ENCODE data around the gene SRSF2.
"Not testable (repeated sequence)": the region's sequence is repeated elsewhere in the genome, so short reads cannot be mapped to it uniquely, and the experiment has no call there.

The SRSF2 gene

DNA sequence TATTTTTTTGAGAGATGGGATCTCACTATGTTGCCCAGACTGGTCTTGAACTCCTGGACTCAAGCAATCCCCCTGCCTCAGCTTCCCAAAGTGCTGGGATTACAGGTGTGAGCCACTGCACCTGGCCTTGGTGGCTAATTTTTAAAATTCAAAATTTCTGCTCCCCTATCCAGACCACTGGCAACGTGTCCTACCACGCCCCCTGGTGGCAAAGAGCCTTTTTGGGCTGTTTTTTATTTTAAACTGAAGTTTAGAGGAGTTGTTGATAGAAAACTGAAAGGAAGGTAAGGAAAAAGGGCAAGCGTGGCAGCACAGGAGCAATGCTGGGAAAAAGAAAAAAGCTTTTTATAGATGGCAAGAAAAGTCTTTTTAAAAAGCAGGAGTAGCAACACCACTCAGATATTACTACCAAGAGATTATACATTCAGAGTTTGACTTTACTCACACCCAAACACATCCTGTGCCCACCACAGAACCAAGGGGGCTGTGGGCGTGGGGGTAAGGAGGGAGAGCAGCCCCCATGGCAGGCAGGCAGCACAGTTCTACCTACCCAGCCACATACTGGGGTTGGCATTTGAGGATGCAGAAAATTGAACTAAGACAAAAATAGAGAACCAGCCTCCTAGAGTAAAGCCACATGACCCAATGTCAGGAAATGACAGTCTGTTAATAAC lies 22.2 kb downstream of the SRSF2 start:
- H3K27ac ChIP-seq (ENCODE audit: insufficient read depth in 1 of 2, low read depth in 1 of 2, low read length in 2 of 2, poor library complexity in 1 of 2, severe bottlenecking in 2 of 2) = peak overlapping the region; percentile 46 to 74
- WGBS (ENCODE audit: insufficient coverage) = 0% methylated on average over 3 of the region's 4 CpGs
- peak; percentile 57 to 72 (median 63) for DNase-seq
- no peaks in the 10 kb centered on the region for H3K9me3 ChIP-seq (ENCODE audit: control extremely low read depth in 1 of 5, control insufficient read depth in 4 of 5, insufficient read depth in 2 of 5, low read depth in 1 of 5, low read length in 4 of 5)
- H3K4me3 ChIP-seq (ENCODE audit: control insufficient read depth in 1 of 7, extremely low read depth in 1 of 7, insufficient read depth in 4 of 7, low read depth in 2 of 7, low read length in 6 of 7) = peak overlapping the region in 5 of 7 experiments; percentile 31 to 57 (median 45)
- CTCF ChIA-PET = interaction anchor here (1.0 to 2.6 kb wide), 8 partner anchors 9 to 137 kb away, joined by 3 to 14 read pairs (median 6); partner anchors contain the start of gene SRSF2
- peaks cover 0 to 4% (median 0%) of the 10 kb centered on the region in 5 experiments for H3K27me3 ChIP-seq (replicated peaks in 2 of 5; ENCODE audit: control insufficient read depth in 4 of 5, insufficient read depth in 5 of 5, low read length in 4 of 5)
- POLR2A ChIA-PET = no interaction called here
- peaks cover 8 to 57% (median 38%) of the 10 kb centered on the region in 4 experiments for H3K36me3 ChIP-seq (ENCODE audit: control insufficient read depth in 4 of 4, insufficient read depth in 4 of 4, low read length in 3 of 4)
- peaks cover 17 to 43% (median 38%) of the 10 kb centered on the region in 4 experiments for H3K4me1 ChIP-seq (ENCODE audit: control extremely low read depth in 1 of 4, control insufficient read depth in 4 of 4, insufficient read depth in 4 of 4, low read length in 3 of 4)

DNA sequence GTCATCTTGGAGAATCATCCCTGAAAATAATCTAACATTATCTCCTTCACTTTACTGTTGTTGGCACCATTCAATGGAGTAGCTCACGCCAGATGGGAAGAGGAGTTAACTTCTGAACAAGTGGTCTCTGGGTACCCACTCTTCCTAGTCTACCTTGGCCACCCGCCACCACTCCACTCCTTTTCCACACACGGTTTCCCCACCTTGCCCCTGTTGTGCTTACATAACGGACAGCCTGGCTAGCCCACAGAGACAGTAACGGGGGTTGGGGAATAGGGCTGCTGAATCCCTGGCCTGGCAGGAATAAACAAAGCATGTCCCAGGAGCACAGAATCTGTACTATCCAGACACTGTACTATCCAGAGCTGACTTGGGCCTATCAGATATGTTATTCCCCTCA lies 22.8 kb downstream of the SRSF2 start:
- Histone ChIP-seq H3K27ac (ENCODE audit: insufficient read depth in 1 of 2, low read depth in 1 of 2, low read length in 2 of 2, poor library complexity in 1 of 2, severe bottlenecking in 2 of 2) (no peak overlapping the region), H3K9me3 (ENCODE audit: control extremely low read depth in 1 of 5, control insufficient read depth in 4 of 5, insufficient read depth in 2 of 5, low read depth in 1 of 5, low read length in 4 of 5) (no peaks in the 10 kb centered on the region), H3K36me3 (ENCODE audit: control insufficient read depth in 4 of 4, insufficient read depth in 4 of 4, low read length in 3 of 4) (peaks cover 7 to 51% (median 33%) of the 10 kb centered on the region in 4 experiments), H3K4me3 (ENCODE audit: control insufficient read depth in 1 of 7, extremely low read depth in 1 of 7, insufficient read depth in 4 of 7, low read depth in 2 of 7, low read length in 6 of 7) (no peak overlapping the region), H3K4me1 (ENCODE audit: control extremely low read depth in 1 of 4, control insufficient read depth in 4 of 4, insufficient read depth in 4 of 4, low read length in 3 of 4) (peaks cover 17 to 47% (median 42%) of the 10 kb centered on the region in 4 experiments), H3K27me3 (replicated peaks in 2 of 5; ENCODE audit: control insufficient read depth in 4 of 5, insufficient read depth in 5 of 5, low read length in 4 of 5) (peaks cover 0 to 8% (median 0%) of the 10 kb centered on the region in 5 experiments)
- whole genome bisulfite sequencing (ENCODE audit: insufficient coverage) = 94% methylated on average over 5 of the region's 5 CpGs
- CTCF ChIA-PET = interaction anchor here (0.8 to 2.6 kb wide), 13 partner anchors 9 to 157 kb away, joined by 3 to 14 read pairs (median 3); partner anchors contain the start of gene SRSF2
- POLR2A ChIA-PET = no interaction called here
- DNase-seq = no peak

DNA sequence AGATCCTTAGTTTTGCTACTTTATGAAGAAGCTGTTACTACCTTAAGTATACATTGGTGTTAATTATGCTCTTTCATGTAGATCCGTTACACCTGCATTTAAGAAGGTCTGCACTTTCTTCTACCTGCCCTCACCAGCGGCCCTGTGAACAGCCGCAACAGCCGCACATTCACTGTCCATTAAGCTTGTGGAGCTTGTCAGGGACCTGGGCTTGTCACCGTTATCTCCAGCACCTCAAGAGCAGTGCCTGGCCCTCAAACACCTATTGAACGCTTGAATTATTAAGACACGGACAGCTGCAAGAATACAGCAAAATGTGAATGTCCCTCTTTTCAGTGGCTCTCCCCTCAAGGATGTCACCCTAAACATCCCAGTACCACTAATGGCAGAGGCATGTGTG lies 23.4 kb downstream of the SRSF2 start:
- no peak overlapping the region for H3K27ac ChIP-seq (ENCODE audit: insufficient read depth in 1 of 2, low read depth in 1 of 2, low read length in 2 of 2, poor library complexity in 1 of 2, severe bottlenecking in 2 of 2)
- peaks cover 17 to 49% (median 42%) of the 10 kb centered on the region in 4 experiments for H3K4me1 ChIP-seq (ENCODE audit: control extremely low read depth in 1 of 4, control insufficient read depth in 4 of 4, insufficient read depth in 4 of 4, low read length in 3 of 4)
- DNase-seq = no peak
- WGBS (ENCODE audit: insufficient coverage) = 95% methylated on average over 6 of the region's 7 CpGs
- ChIA-PET POLR2A (interaction anchor here (0.6 kb wide), 1 partner anchor 407 kb away, joined by 9 read pairs; no protein-coding TSS in a partner anchor), CTCF (interaction anchor here (0.8 to 2.6 kb wide), 15 partner anchors 9 to 190 kb away, joined by 3 to 14 read pairs (median 3); partner anchors contain the start of gene METTL23)
- H3K27me3 ChIP-seq (replicated peaks in 2 of 5; ENCODE audit: control insufficient read depth in 4 of 5, insufficient read depth in 5 of 5, low read length in 4 of 5) = peaks cover 0 to 8% (median 0%) of the 10 kb centered on the region in 5 experiments
- H3K9me3 ChIP-seq (ENCODE audit: control extremely low read depth in 1 of 5, control insufficient read depth in 4 of 5, insufficient read depth in 2 of 5, low read depth in 1 of 5, low read length in 4 of 5) = no peaks in the 10 kb centered on the region
- no peak overlapping the region for H3K4me3 ChIP-seq (ENCODE audit: control insufficient read depth in 1 of 7, extremely low read depth in 1 of 7, insufficient read depth in 4 of 7, low read depth in 2 of 7, low read length in 6 of 7)
- H3K36me3 ChIP-seq (ENCODE audit: control insufficient read depth in 4 of 4, insufficient read depth in 4 of 4, low read length in 3 of 4) = peaks cover 6 to 47% (median 28%) of the 10 kb centered on the region in 4 experiments

DNA sequence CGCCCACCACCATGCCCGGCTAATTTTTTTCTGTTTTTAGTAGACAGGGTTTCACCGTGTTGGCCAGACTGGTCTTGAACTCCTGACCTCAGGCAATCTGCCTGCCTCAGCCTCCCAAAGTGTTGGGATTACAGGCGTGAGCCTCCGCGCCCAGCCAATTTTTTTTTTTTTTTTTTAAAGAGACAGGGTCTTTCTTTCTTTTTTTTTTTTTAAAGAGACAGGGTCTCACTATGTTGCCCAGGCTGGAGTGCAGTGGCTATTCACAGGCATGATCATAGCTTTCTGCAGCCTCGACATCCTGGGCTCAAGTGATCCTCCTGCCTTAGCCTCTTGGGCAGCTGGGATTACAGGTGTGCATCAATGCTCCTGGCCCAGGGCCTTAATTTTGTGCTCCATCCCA lies 24.8 kb downstream of the SRSF2 start:
- H3K9me3 ChIP-seq (ENCODE audit: control extremely low read depth in 1 of 5, control insufficient read depth in 4 of 5, insufficient read depth in 2 of 5, low read depth in 1 of 5, low read length in 4 of 5); H3K4me3 ChIP-seq (ENCODE audit: control insufficient read depth in 1 of 7, extremely low read depth in 1 of 7, insufficient read depth in 4 of 7, low read depth in 2 of 7, low read length in 6 of 7); DNase-seq; H3K27ac ChIP-seq (ENCODE audit: insufficient read depth in 1 of 2, low read depth in 1 of 2, low read length in 2 of 2, poor library complexity in 1 of 2, severe bottlenecking in 2 of 2); POLR2A ChIA-PET: not testable (repeated sequence)
- peaks cover 17 to 49% (median 41%) of the 10 kb centered on the region in 4 experiments for H3K4me1 ChIP-seq (ENCODE audit: control extremely low read depth in 1 of 4, control insufficient read depth in 4 of 4, insufficient read depth in 4 of 4, low read length in 3 of 4)
- H3K36me3 ChIP-seq (ENCODE audit: control insufficient read depth in 4 of 4, insufficient read depth in 4 of 4, low read length in 3 of 4) = peaks cover 1 to 38% (median 20%) of the 10 kb centered on the region in 4 experiments
- peaks cover 0 to 11% (median 0%) of the 10 kb centered on the region in 5 experiments for H3K27me3 ChIP-seq (replicated peaks in 2 of 5; ENCODE audit: control insufficient read depth in 4 of 5, insufficient read depth in 5 of 5, low read length in 4 of 5)
- CTCF ChIA-PET = interaction anchor here (0.6 to 1.6 kb wide), 4 partner anchors 15 to 189 kb away, joined by 3 to 4 read pairs (median 3); no protein-coding TSS in a partner anchor
- WGBS (ENCODE audit: insufficient coverage) = 96% methylated on average over 4 of the region's 7 CpGs

DNA sequence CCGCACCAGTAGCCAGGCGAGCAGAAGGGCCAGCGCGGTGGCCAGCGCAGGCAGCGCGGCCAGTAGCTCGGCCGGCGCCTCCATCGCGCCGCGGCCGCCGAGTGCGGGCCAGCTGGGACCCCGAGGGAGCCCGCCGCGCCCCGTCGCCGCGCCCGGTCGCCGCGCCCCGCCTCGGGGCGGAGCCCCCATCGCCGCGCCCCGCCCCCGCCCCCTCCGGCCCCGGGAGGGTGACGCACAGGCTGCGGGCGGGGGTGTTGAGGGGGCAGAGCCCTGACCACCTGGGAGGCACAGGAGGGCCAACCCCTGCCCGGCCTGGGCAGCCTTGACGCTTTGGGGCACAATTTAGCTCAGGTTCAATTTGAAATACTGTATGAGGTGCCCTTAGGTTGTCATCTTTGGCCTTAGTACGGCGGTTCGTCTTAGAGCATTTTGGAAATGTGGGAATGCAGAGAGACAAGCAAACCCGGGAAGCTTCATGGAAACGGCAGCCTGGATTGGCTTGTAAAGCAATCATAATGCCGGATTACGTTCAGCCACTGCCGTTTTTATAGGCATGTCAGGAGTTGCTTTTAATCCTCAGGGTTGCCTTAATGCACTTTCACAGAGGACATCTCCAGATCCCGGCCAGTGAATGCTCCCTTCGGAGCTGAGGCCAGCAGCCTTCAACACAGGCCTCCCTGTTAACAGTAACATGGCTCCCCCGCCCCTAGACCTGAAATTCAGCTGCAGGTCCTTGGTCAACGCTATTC lies 26.1 kb downstream of the SRSF2 start, which contains the start of gene MXRA7:
TSS of gene MXRA7 (minus strand) at position 103 of the 749 bp plus-strand sequence. CDS start at position 84, 19 bp downstream.
- peak within 1 kb of the TSS in 6 of 7 experiments; percentile 40 to 75 (median 62) for H3K4me3 ChIP-seq (ENCODE audit: control insufficient read depth in 1 of 7, extremely low read depth in 1 of 7, insufficient read depth in 4 of 7, low read depth in 2 of 7, low read length in 6 of 7)
- peaks cover 0 to 11% (median 0%) of the 10 kb centered on the region in 5 experiments for H3K27me3 ChIP-seq (replicated peaks in 2 of 5; ENCODE audit: control insufficient read depth in 4 of 5, insufficient read depth in 5 of 5, low read length in 4 of 5)
- CTCF ChIA-PET = interaction anchor here (0.7 to 1.4 kb wide), 4 partner anchors 8 to 73 kb away, joined by 3 to 4 read pairs (median 4); no protein-coding TSS in a partner anchor
- no peak within 1 kb of the TSS for H3K27ac ChIP-seq (ENCODE audit: insufficient read depth in 1 of 2, low read depth in 1 of 2, low read length in 2 of 2, poor library complexity in 1 of 2, severe bottlenecking in 2 of 2)
- H3K36me3 ChIP-seq (ENCODE audit: control insufficient read depth in 4 of 4, insufficient read depth in 4 of 4, low read length in 3 of 4) = peaks cover 0 to 25% (median 9%) of the 10 kb centered on the region in 4 experiments
- POLR2A ChIA-PET = interaction anchor here (0.6 to 1.0 kb wide), 2 partner anchors 43 to 93 kb away, joined by 3 read pairs; no protein-coding TSS in a partner anchor
- DNase-seq = peak in 2 of 3 donors; percentile 50 to 59
- WGBS (ENCODE audit: insufficient coverage) = 10% methylated on average over 23 of the region's 56 CpGs
- no peaks in the 10 kb centered on the region for H3K9me3 ChIP-seq (ENCODE audit: control extremely low read depth in 1 of 5, control insufficient read depth in 4 of 5, insufficient read depth in 2 of 5, low read depth in 1 of 5, low read length in 4 of 5)
- H3K4me1 ChIP-seq (ENCODE audit: control extremely low read depth in 1 of 4, control insufficient read depth in 4 of 4, insufficient read depth in 4 of 4, low read length in 3 of 4) = peaks cover 14 to 40% (median 31%) of the 10 kb centered on the region in 4 experiments

DNA sequence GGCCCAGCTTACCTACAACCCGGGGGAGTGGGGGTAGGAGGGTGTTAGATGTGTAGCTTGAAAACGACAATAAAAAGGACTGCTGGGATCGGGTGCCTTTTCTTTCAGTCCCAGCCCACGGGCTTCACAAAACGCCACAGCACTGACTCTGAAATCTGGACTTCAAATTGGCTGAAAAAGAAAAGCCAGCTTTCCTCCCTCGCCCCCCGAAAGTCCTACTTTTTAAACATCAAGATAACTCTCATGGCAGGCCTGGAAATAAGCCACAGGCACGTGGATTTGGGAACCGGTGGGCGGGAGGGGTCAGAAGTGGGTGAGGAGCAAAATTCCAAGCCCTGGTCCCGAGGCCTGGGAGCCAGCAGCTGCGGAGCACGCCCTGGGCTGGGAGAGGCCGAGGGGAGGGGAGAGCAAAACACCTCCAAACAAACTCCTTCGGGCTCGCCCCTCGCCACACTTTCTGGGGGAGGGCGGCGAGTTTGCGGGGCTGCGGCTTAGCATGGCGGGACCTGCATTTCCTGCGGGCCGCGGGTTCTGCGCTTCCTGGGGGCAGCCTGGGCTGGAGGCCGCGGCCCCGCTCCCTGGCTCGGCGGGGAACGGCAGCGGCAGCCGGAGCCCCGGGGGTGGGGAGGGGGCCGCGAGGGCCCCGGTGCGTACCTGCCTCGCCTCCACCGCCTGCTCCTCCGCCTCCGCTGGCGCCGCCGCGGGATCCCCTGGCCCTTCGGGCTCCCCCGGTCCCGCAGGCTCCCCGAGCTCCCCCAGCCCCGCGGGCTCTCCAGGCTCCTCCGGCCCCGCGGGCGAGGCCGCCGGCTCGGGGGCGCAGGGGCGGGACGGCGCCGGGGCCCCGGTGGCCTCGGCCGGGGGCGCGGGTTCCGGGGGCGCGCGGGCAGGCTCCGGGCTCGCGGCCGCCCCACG lies 26.9 kb downstream of the SRSF2 start:
- peaks cover 0 to 19% (median 7%) of the 10 kb centered on the region in 4 experiments for H3K36me3 ChIP-seq (ENCODE audit: control insufficient read depth in 4 of 4, insufficient read depth in 4 of 4, low read length in 3 of 4)
- CTCF ChIA-PET = interaction anchor here (0.7 to 2.2 kb wide), 5 partner anchors 9 to 74 kb away, joined by 3 to 5 read pairs (median 4); partner anchors contain the start of gene MFSD11
- H3K4me3 ChIP-seq (ENCODE audit: control insufficient read depth in 1 of 7, extremely low read depth in 1 of 7, insufficient read depth in 4 of 7, low read depth in 2 of 7, low read length in 6 of 7) = peak overlapping the region in 6 of 7 experiments; percentile 34 to 75 (median 62)
- POLR2A ChIA-PET = interaction anchor here (0.7 to 1.0 kb wide), 2 partner anchors 26 to 42 kb away, joined by 3 read pairs; no protein-coding TSS in a partner anchor
- H3K27me3 ChIP-seq (replicated peaks in 2 of 5; ENCODE audit: control insufficient read depth in 4 of 5, insufficient read depth in 5 of 5, low read length in 4 of 5) = peaks cover 0 to 11% (median 0%) of the 10 kb centered on the region in 5 experiments
- H3K27ac ChIP-seq (ENCODE audit: insufficient read depth in 1 of 2, low read depth in 1 of 2, low read length in 2 of 2, poor library complexity in 1 of 2, severe bottlenecking in 2 of 2); H3K9me3 ChIP-seq (ENCODE audit: control extremely low read depth in 1 of 5, control insufficient read depth in 4 of 5, insufficient read depth in 2 of 5, low read depth in 1 of 5, low read length in 4 of 5); DNase-seq: not testable (repeated sequence)
- peaks cover 6 to 32% (median 23%) of the 10 kb centered on the region in 4 experiments for H3K4me1 ChIP-seq (ENCODE audit: control extremely low read depth in 1 of 4, control insufficient read depth in 4 of 4, insufficient read depth in 4 of 4, low read length in 3 of 4)
- 14% methylated on average over 21 of the region's 79 CpGs for WGBS (ENCODE audit: insufficient coverage)
